Tibial artery (tissue), 4 donors: ENCODE data around the gene TIMM10.

Experiments
- DNase-seq, 2 donors: peaks; one replicate each; pipeline ENCODE4 v3.0.0-alpha.2; 2019
- H3K27ac ChIP-seq, 2 donors: fragments of 200-600 bp; sonication (generic) in 1 of 2; 1 replicate in 1 of 2; 2 replicates in 1 of 2; pipeline ENCODE4 v1.5.1; 2018 to 2019; ENCODE audit warnings: mild to moderate bottlenecking in 1 of 2
- H3K27me3 ChIP-seq, 2 donors: fragments of 200-600 bp; sonication (generic) in 1 of 2; one replicate each; pipeline versions ENCODE4 v1.5.1 to v1.6.0; 2016 to 2019
- H3K36me3 ChIP-seq, 3 donors: fragments of 200-600 bp; sonication (generic) in 2 of 3; one replicate each; pipeline ENCODE4 v1.5.1; 2016 to 2019; ENCODE audit warnings: mild to moderate bottlenecking in 2 of 3
- H3K4me1 ChIP-seq, 4 donors: fragments of 200-600 bp; sonication (generic) in 2 of 4; 1 replicate in 3 of 4; 2 replicates in 1 of 4; pipeline ENCODE4 v1.5.1; 2016 to 2019
- H3K4me3 ChIP-seq, 2 donors: fragments of 200-600 bp; sonication (generic) in 1 of 2; 1 replicate in 1 of 2; 2 replicates in 1 of 2; pipeline ENCODE4 v1.5.1; 2018 to 2019; ENCODE audit warnings: mild to moderate bottlenecking in 2 of 2
- H3K9me3 ChIP-seq, 3 donors: fragments of 200-600 bp; sonication (generic) in 1 of 3; one replicate each; pipeline ENCODE4 v1.5.1; 2016 to 2019
- CTCF ChIP-seq, 2 experiments: fragments of 200-600 bp in 1 of 2; fragments of 450-650 bp in 1 of 2; IDR thresholded peaks; one replicate each; pipeline ENCODE4 v1.5.1; 2017 to 2019; ENCODE audit warnings: antibody characterized with exemption in 2 of 2, mild to moderate bottlenecking in 1 of 2, moderate library complexity in 1 of 2
- intact Hi-C: fragments of 100-400 bp; cut with DNase I; formaldehyde crosslinking; loops from one replicate; pipeline ENCODE4 v1.15.0; 2023; ENCODE audit warnings: low total_unique reads

TIMM10 gene

GRCh38 chr11:57498540-57498939, 32.0 kb downstream of the TIMM10 start:
- intact Hi-C loops = loop anchor here (2.0 to 10.0 kb wide), 2 partner anchors 16 to 146 kb away; partner anchors contain the start of genes SLC43A1 and YPEL4
- H3K4me1 ChIP-seq = peaks cover 11 to 19% (median 14%) of the 10 kb centered on the region in 4 donors
- H3K27me3 ChIP-seq = no peaks in the 10 kb centered on the region
- H3K36me3 ChIP-seq = peaks cover 0 to 20% (median 3%) of the 10 kb centered on the region in 3 donors
- H3K9me3 ChIP-seq = no peaks in the 10 kb centered on the region
- TF ChIP-seq CTCF (IDR thresholded peaks at IDR 0.05) = no peak
- no peak for DNase-seq
- H3K4me3 ChIP-seq = no peak overlapping the region
- H3K27ac ChIP-seq = peak overlapping the region; percentile 79 to 82

GRCh38 chr11:57497303-57498247, 33.0 kb downstream of the TIMM10 start:
- intact Hi-C loops = loop anchor here (2.0 to 10.0 kb wide), 2 partner anchors 17 to 147 kb away; partner anchors contain the start of genes SLC43A1 and YPEL4
- no peaks in the 10 kb centered on the region for H3K9me3 ChIP-seq
- DNase-seq = no peak
- no peak overlapping the region for H3K27ac ChIP-seq
- no peak for TF ChIP-seq CTCF (IDR thresholded peaks at IDR 0.05)
- no peak overlapping the region for H3K4me3 ChIP-seq
- H3K27me3 ChIP-seq = no peaks in the 10 kb centered on the region
- H3K36me3 ChIP-seq = peaks cover 0 to 20% (median 3%) of the 10 kb centered on the region in 3 donors
- H3K4me1 ChIP-seq = peaks cover 11 to 19% (median 14%) of the 10 kb centered on the region in 4 donors

- intact Hi-C loops = loop anchor here (10.0 kb wide), 1 partner anchor 149 kb away; the partner anchor contains the start of gene YPEL4
- no peaks in the 10 kb centered on the region for H3K9me3 ChIP-seq
- no peak for TF ChIP-seq CTCF (IDR thresholded peaks at IDR 0.05)
- H3K4me1 ChIP-seq = peaks cover 11 to 19% (median 14%) of the 10 kb centered on the region in 4 donors
- H3K36me3 ChIP-seq = peaks cover under 1 to 24% (median 7%) of the 10 kb centered on the region in 3 donors
- no peak for DNase-seq
- H3K27ac ChIP-seq = no peak overlapping the region
- no peak overlapping the region for H3K4me3 ChIP-seq
- no peaks in the 10 kb centered on the region for H3K27me3 ChIP-seq
These were observed 34.3 kb downstream of the TIMM10 start for GRCh38 chr11:57496109-57496820.

GRCh38 chr11:57493507-57494503, 36.7 kb downstream of the TIMM10 start:
- no peaks in the 10 kb centered on the region for H3K27me3 ChIP-seq
- no peak overlapping the region for H3K27ac ChIP-seq
- intact Hi-C loops = loop anchor here (2.0 to 10.0 kb wide), 2 partner anchors 33 to 151 kb away; partner anchors contain the start of gene YPEL4
- H3K4me3 ChIP-seq = no peak overlapping the region
- DNase-seq = no peak
- no peaks in the 10 kb centered on the region for H3K9me3 ChIP-seq
- H3K4me1 ChIP-seq = peaks cover 0 to 5% (median 2%) of the 10 kb centered on the region in 4 donors
- H3K36me3 ChIP-seq = peaks cover 17 to 42% (median 32%) of the 10 kb centered on the region in 3 donors
- TF ChIP-seq CTCF (IDR thresholded peaks at IDR 0.05) = peak; percentile 82 to 91
